Nephron progenitor cell (in vitro differentiated cells): Measurements from ENCODE around the gene PHF13.

Experiments
- DNase-seq: peaks from one replicate; pipeline ENCODE4 v3.0.0; 2021
- H3K27ac Mint-ChIP-seq: 2 replicates; pipeline ENCODE4 v1.8.0; 2021; ENCODE audit warnings: mild to moderate bottlenecking, moderate library complexity, mixed read lengths
- H3K27me3 Mint-ChIP-seq: 2 replicates; pipeline ENCODE4 v1.8.0; 2021; ENCODE audit warnings: mild to moderate bottlenecking, low read depth, mixed read lengths; ENCODE audit not compliant: poor library complexity
- H3K36me3 Mint-ChIP-seq: 2 replicates; pipeline ENCODE4 v1.8.0; 2021; ENCODE audit warnings: low read depth, mixed read lengths
- H3K4me1 Mint-ChIP-seq: 2 replicates; pipeline ENCODE4 v1.8.0; 2021; ENCODE audit warnings: mixed read lengths
- H3K4me3 Mint-ChIP-seq: 2 replicates; pipeline ENCODE4 v1.8.0; 2021; ENCODE audit warnings: mild to moderate bottlenecking, moderate library complexity, mixed read lengths
- H3K9me3 Mint-ChIP-seq: 2 replicates; pipeline ENCODE4 v1.8.0; 2021; ENCODE audit warnings: mild to moderate bottlenecking, moderate library complexity, mixed read lengths
- TF ChIP-seq, protein P1 (sequence below): fragments of 200-600 bp; sonication (generic); IDR thresholded peaks from 2 replicates; pipeline ENCODE4 v1.5.0; 2021; ENCODE audit warnings: antibody characterized with exemption

The PHF13 gene

GRCh38 chr1:6585081-6585722 lies 28.3 kb upstream of the PHF13 start:
- Mint-ChIP-seq H3K4me3 (no peak overlapping the region), H3K9me3 (no peaks in the 10 kb centered on the region), H3K4me1 (peaks cover 42% of the 10 kb centered on the region), H3K36me3 (peaks cover 6% of the 10 kb centered on the region), H3K27ac (peak overlapping the region; percentile 35), H3K27me3 (no peaks in the 10 kb centered on the region)
- TF ChIP-seq, protein P1, sequence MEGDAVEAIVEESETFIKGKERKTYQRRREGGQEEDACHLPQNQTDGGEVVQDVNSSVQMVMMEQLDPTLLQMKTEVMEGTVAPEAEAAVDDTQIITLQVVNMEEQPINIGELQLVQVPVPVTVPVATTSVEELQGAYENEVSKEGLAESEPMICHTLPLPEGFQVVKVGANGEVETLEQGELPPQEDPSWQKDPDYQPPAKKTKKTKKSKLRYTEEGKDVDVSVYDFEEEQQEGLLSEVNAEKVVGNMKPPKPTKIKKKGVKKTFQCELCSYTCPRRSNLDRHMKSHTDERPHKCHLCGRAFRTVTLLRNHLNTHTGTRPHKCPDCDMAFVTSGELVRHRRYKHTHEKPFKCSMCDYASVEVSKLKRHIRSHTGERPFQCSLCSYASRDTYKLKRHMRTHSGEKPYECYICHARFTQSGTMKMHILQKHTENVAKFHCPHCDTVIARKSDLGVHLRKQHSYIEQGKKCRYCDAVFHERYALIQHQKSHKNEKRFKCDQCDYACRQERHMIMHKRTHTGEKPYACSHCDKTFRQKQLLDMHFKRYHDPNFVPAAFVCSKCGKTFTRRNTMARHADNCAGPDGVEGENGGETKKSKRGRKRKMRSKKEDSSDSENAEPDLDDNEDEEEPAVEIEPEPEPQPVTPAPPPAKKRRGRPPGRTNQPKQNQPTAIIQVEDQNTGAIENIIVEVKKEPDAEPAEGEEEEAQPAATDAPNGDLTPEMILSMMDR: no peak
- no peak for DNase-seq

GRCh38 chr1:6585841-6586240 lies 27.7 kb upstream of the PHF13 start:
- H3K9me3 Mint-ChIP-seq: no peaks in the 10 kb centered on the region
- no peak overlapping the region for H3K27ac Mint-ChIP-seq
- H3K36me3 Mint-ChIP-seq: peaks cover 11% of the 10 kb centered on the region
- peaks cover 36% of the 10 kb centered on the region for H3K4me1 Mint-ChIP-seq
- H3K4me3 Mint-ChIP-seq: no peak overlapping the region
- TF ChIP-seq, protein P1: no peak
- DNase-seq: no peak
- H3K27me3 Mint-ChIP-seq: no peaks in the 10 kb centered on the region

GRCh38 chr1:6586404-6586816 lies 27.1 kb upstream of the PHF13 start:
- Mint-ChIP-seq H3K9me3 (no peaks in the 10 kb centered on the region), H3K27ac (no peak overlapping the region), H3K4me3 (no peak overlapping the region), H3K4me1 (peaks cover 31% of the 10 kb centered on the region), H3K27me3 (no peaks in the 10 kb centered on the region), H3K36me3 (peaks cover 11% of the 10 kb centered on the region)
- no peak for DNase-seq
- TF ChIP-seq, protein P1: no peak

- Mint-ChIP-seq H3K36me3 (peaks cover 11% of the 10 kb centered on the region), H3K27me3 (no peaks in the 10 kb centered on the region), H3K9me3 (no peaks in the 10 kb centered on the region), H3K27ac (peak overlapping the region; percentile 57), H3K4me1 (peaks cover 23% of the 10 kb centered on the region), H3K4me3 (no peak overlapping the region)
- TF ChIP-seq, protein P1: no peak
- DNase-seq: no peak
These were observed 26.1 kb upstream of the PHF13 start for GRCh38 chr1:6587261-6588005.

GRCh38 chr1:6588128-6588892 lies 25.2 kb upstream of the PHF13 start:
- H3K36me3 Mint-ChIP-seq: peaks cover 11% of the 10 kb centered on the region
- H3K9me3 Mint-ChIP-seq: no peaks in the 10 kb centered on the region
- H3K27ac Mint-ChIP-seq: peak overlapping the region; percentile 61
- no peaks in the 10 kb centered on the region for H3K27me3 Mint-ChIP-seq
- no peak for DNase-seq
- H3K4me3 Mint-ChIP-seq: no peak overlapping the region
- TF ChIP-seq, protein P1: no peak
- peaks cover 21% of the 10 kb centered on the region for H3K4me1 Mint-ChIP-seq
